SJSA1 (cell line): ENCODE data around the gene CLTA. TPM values are rescaled to one million over a fixed set of nuclear protein-coding genes. Genes with fewer than 3 reads are reported as not detected.
"Not testable (repeated sequence)": the region's sequence is repeated elsewhere in the genome, so short reads cannot be mapped to it uniquely, and the experiment has no call there.

ENCODE experiments used
- DNase-seq, 2 experiments: peaks; one replicate each; pipeline ENCODE4 v3.0.0-alpha.2; 2015 to 2020; ENCODE audit warnings: low spot score in 2 of 2, low read depth in 1 of 2
- H3K27ac ChIP-seq: fragments of 250-450 bp; sonication (Bioruptor Pico); 2 replicates; pipeline ENCODE4 v1.5.1; 2020; ENCODE audit warnings: mild to moderate bottlenecking, moderate library complexity
- H3K27me3 ChIP-seq: fragments of 250-450 bp; sonication (Bioruptor Pico); replicated peaks from 2 replicates; pipeline ENCODE4 v1.5.1; 2020; ENCODE audit warnings: mild to moderate bottlenecking, moderate library complexity
- H3K36me3 ChIP-seq: fragments of 250-450 bp; sonication (Bioruptor Pico); 2 replicates; pipeline ENCODE4 v1.5.1; 2020; ENCODE audit warnings: mild to moderate bottlenecking
- H3K4me1 ChIP-seq: fragments of 250-450 bp; sonication (Bioruptor Pico); replicated peaks from 2 replicates; pipeline ENCODE4 v1.6.1; 2021; ENCODE audit warnings: mild to moderate bottlenecking
- H3K4me3 ChIP-seq: fragments of 250-450 bp; sonication (Bioruptor Pico); 2 replicates; pipeline ENCODE4 v1.5.1; 2020; ENCODE audit warnings: mild to moderate bottlenecking
- H3K9me3 ChIP-seq: fragments of 250-450 bp; sonication (Bioruptor Pico); replicated peaks from 2 replicates; pipeline ENCODE4 v1.5.1; 2020; ENCODE audit warnings: mild to moderate bottlenecking
- total RNA-seq: library from RNA; depleted of rRNA; stranded (reverse); fragments of >200 nt; shearing (Covaris generic); gene quantifications from 2 replicates; pipeline ENCODE4 v1.2.3, GENCODE V29; 2014; rRNA removed

The CLTA gene
- total RNA-seq, 1 experiment from 2014 or later = 248 TPM

GRCh38 chr9:36248061-36248460 lies 57.3 kb downstream of the CLTA start:
- not testable (repeated sequence) for H3K4me1 ChIP-seq, H3K36me3 ChIP-seq, DNase-seq, H3K27me3 ChIP-seq, H3K4me3 ChIP-seq, H3K27ac ChIP-seq, H3K9me3 ChIP-seq

GRCh38 chr9:36249189-36249588 lies 58.5 kb downstream of the CLTA start:
- no peaks in the 10 kb centered on the region for H3K9me3 ChIP-seq
- H3K27ac ChIP-seq = no peak overlapping the region
- no peak for DNase-seq
- H3K4me1 ChIP-seq = no peaks in the 10 kb centered on the region
- H3K27me3 ChIP-seq = no peaks in the 10 kb centered on the region
- peaks cover 5% of the 10 kb centered on the region for H3K36me3 ChIP-seq
- H3K4me3 ChIP-seq = no peak overlapping the region

- no peaks in the 10 kb centered on the region for H3K4me1 ChIP-seq
- no peak overlapping the region for H3K4me3 ChIP-seq
- DNase-seq = no peak
- peaks cover 5% of the 10 kb centered on the region; the same call in 1 of the 2 replicates for H3K36me3 ChIP-seq
- no peak overlapping the region for H3K27ac ChIP-seq
- H3K27me3 ChIP-seq = no peaks in the 10 kb centered on the region
- H3K9me3 ChIP-seq = no peaks in the 10 kb centered on the region
Measured at GRCh38 chr9:36250079-36250478, 59.4 kb downstream of the CLTA start.

GRCh38 chr9:36251428-36251827 lies 60.7 kb downstream of the CLTA start:
- H3K27me3 ChIP-seq = no peaks in the 10 kb centered on the region
- H3K36me3 ChIP-seq = no peaks in the 10 kb centered on the region
- H3K27ac ChIP-seq = no peak overlapping the region
- DNase-seq = no peak
- no peak overlapping the region for H3K4me3 ChIP-seq
- no peaks in the 10 kb centered on the region for H3K4me1 ChIP-seq
- H3K9me3 ChIP-seq = no peaks in the 10 kb centered on the region

- Histone ChIP-seq H3K27ac (peak within 1 kb of the TSS; percentile 53), H3K27me3 (no peaks in the 10 kb centered on the region), H3K4me1 (no peaks in the 10 kb centered on the region), H3K9me3 (no peaks in the 10 kb centered on the region), H3K4me3 (peak within 1 kb of the TSS; percentile 56), H3K36me3 (no peaks in the 10 kb centered on the region; the same call in 1 of the 2 replicates)
- peak; percentile 81 to 93 for DNase-seq
Measured at GRCh38 chr9:36258208-36258995, 67.7 kb downstream of the CLTA start, which contains the start of gene GNE. GNE (minus strand) TSS chr9:36258448; CDS start chr9:36249355, 9,093 bp downstream.

GRCh38 chr9:36258996-36259533 lies 68.3 kb downstream of the CLTA start:
- Histone ChIP-seq H3K27me3 (no peaks in the 10 kb centered on the region), H3K4me1 (no peaks in the 10 kb centered on the region), H3K36me3 (no peaks in the 10 kb centered on the region; the same call in 1 of the 2 replicates), H3K9me3 (no peaks in the 10 kb centered on the region), H3K4me3 (peak overlapping the region; percentile 56), H3K27ac (no peak overlapping the region)
- DNase-seq = no peak

Other genes with a start within 250 kb of the CLTA start
- not detected in 2 replicates for gene OR2S2, start 232.8 kb upstream of the CLTA start, total RNA-seq
- 10.2 and 13.9 TPM in 2 replicates for gene RECK, start 154.0 kb upstream of the CLTA start, total RNA-seq
- 29.8 and 37.3 TPM in 2 replicates for gene GLIPR2, start 54.2 kb upstream of the CLTA start, total RNA-seq
- 0.61 and 1.3 TPM in 2 replicates for gene CCIN, start 21.5 kb upstream of the CLTA start, total RNA-seq
- 12.2 and 15.1 TPM in 2 replicates for gene GNE, start 67.5 kb downstream of the CLTA start, total RNA-seq
- gene RNF38, start 209.3 kb downstream of the CLTA start, total RNA-seq = 7.9 and 8.8 TPM in 2 replicates